CD4-positive, alpha-beta T cell (primary cell): ENCODE measurements around the gene COQ2. TPM values are rescaled to one million over a fixed set of nuclear protein-coding genes. Genes with fewer than 3 reads are reported as not detected.

Experiments
- ATAC-seq: fragments of 200-7000 bp; cut with Tn5 transposase; one replicate; pipeline ENCODE4 v1.10.0; 2022; ENCODE audit warnings: mild to moderate bottlenecking; ENCODE audit not compliant: poor library complexity
- CTCF ChIA-PET: fragments of 350-600 bp; sonication (Branson Sonifier 250); formaldehyde crosslinking; loops from one replicate; lab custom pipeline; 2021; ENCODE audit warnings: antibody characterized with exemption, inconsistent platforms; lab: Charles Lee
- POLR2A ChIA-PET: fragments of 350-600 bp; sonication (Branson Sonifier 250); formaldehyde crosslinking; loops from one replicate; lab custom pipeline; 2021; ENCODE audit warnings: antibody characterized with exemption, inconsistent platforms; lab: Charles Lee
- DNase-seq, 14 experiments: peaks; one replicate each; pipeline ENCODE4 v3.0.0-alpha.2; 2013 to 2020; ENCODE audit warnings: mixed read lengths in 2 of 14
- H3K27ac ChIP-seq, 2 donors: one replicate each; pipeline versions ENCODE4 v1.5.1 to v1.7.0; 2013; ENCODE audit warnings: low read length in 2 of 2, low read depth in 1 of 2, mild to moderate bottlenecking in 1 of 2
- H3K27me3 ChIP-seq, 2 experiments: 1 replicate in 1 of 2; 2 replicates in 1 of 2; pipeline versions ENCODE4 v1.6.1 to v1.7.0; 2013; ENCODE audit warnings: low read length in 2 of 2, control low read depth in 1 of 2, mild to moderate bottlenecking in 1 of 2, moderate library complexity in 1 of 2; ENCODE audit not compliant: insufficient read depth in 2 of 2, control insufficient read depth in 1 of 2
- H3K36me3 ChIP-seq: one replicate; pipeline ENCODE4 v1.6.1; 2013; ENCODE audit warnings: low read length, control low read depth; ENCODE audit not compliant: insufficient read depth
- H3K4me1 ChIP-seq: one replicate; pipeline ENCODE4 v1.6.1; 2013; ENCODE audit warnings: low read length, control low read depth; ENCODE audit not compliant: insufficient read depth
- H3K4me3 ChIP-seq: one replicate; pipeline ENCODE4 v1.5.1; 2013; ENCODE audit warnings: mild to moderate bottlenecking, low read length, moderate library complexity
- H3K9me3 ChIP-seq, 2 experiments: 1 replicate in 1 of 2; 2 replicates in 1 of 2; pipeline versions ENCODE4 v1.6.1 to v1.7.0; 2013; ENCODE audit warnings: low read length in 2 of 2, mild to moderate bottlenecking in 2 of 2, control low read depth in 1 of 2, moderate library complexity in 1 of 2; ENCODE audit not compliant: control insufficient read depth in 1 of 2, insufficient read depth in 1 of 2
- H3K27ac Mint-ChIP-seq: one replicate; pipeline ENCODE4 v1.8.0; 2020; ENCODE audit warnings: mixed read lengths
- H3K27me3 Mint-ChIP-seq: one replicate; pipeline ENCODE4 v1.8.0; 2021; ENCODE audit warnings: mixed read lengths
- H3K36me3 Mint-ChIP-seq: one replicate; pipeline ENCODE4 v1.8.0; 2021; ENCODE audit warnings: low read depth, mixed read lengths
- H3K4me1 Mint-ChIP-seq: one replicate; pipeline ENCODE4 v1.8.0; 2021; ENCODE audit warnings: low read depth, mixed read lengths
- H3K4me3 Mint-ChIP-seq: one replicate; pipeline ENCODE4 v1.8.0; 2020; ENCODE audit warnings: mild to moderate bottlenecking, mixed read lengths
- H3K9me3 Mint-ChIP-seq: one replicate; pipeline ENCODE4 v1.8.0; 2020; ENCODE audit warnings: mixed read lengths
- CTCF ChIP-seq: fragments of 200-600 bp; IDR thresholded peaks from one replicate; pipeline ENCODE4 v1.8.0; 2022; ENCODE audit warnings: antibody characterized with exemption, mild to moderate bottlenecking
- intact Hi-C, 2 experiments: fragments of 100-400 bp; cut with DNase I in 1 of 2; cut with micrococcal nuclease in 1 of 2; formaldehyde crosslinking; loops; one replicate each; pipeline versions ENCODE4 v1.15.1 to v1.9.0; 2023 to 2025; cut with DNase I, micrococcal nuclease
- total RNA-seq, 174 experiments: library from RNA in 2 of 174; stranded (reverse) in 2 of 174; gene quantifications; one replicate each; pipeline ENCODE4 v1.2.3 and lab custom pipeline; 2021 to 2026

The COQ2 gene
- total RNA-seq, 2 experiments from 2014 or later: 9.2 to 10.1 TPM

GRCh38 chr4:83263106-83263505 is 21.5 kb downstream of the COQ2 start:
- Histone ChIP-seq H3K4me1 (peaks cover 5% of the 10 kb centered on the region), H3K27me3 (no peaks in the 10 kb centered on the region), H3K27ac (no peak overlapping the region), H3K9me3 (no peaks in the 10 kb centered on the region), H3K36me3 (no peaks in the 10 kb centered on the region), H3K4me3 (no peak overlapping the region)
- H3K36me3 Mint-ChIP-seq: peaks cover 21% of the 10 kb centered on the region
- H3K4me3 Mint-ChIP-seq: no peak overlapping the region
- intact Hi-C loops: loop anchor here in 1 of 2 experiments (5.0 kb wide), 1 partner anchor 801 kb away; no protein-coding TSS in a partner anchor
- DNase-seq (no peak), ATAC-seq (no peak)
- TF ChIP-seq CTCF: no peak
- ChIA-PET CTCF (interaction anchor here (0.9 kb wide), 1 partner anchor 228 kb away, joined by 3 read pairs; the partner anchor contains the start of gene COPS4), POLR2A (no interaction called here)
- no peaks in the 10 kb centered on the region for H3K27me3 Mint-ChIP-seq
- H3K4me1 Mint-ChIP-seq: peaks cover 6% of the 10 kb centered on the region
- H3K27ac Mint-ChIP-seq: no peak overlapping the region
- H3K9me3 Mint-ChIP-seq: no peaks in the 10 kb centered on the region

- intact Hi-C loops: loop anchor here in 1 of 2 experiments (5.0 kb wide), 1 partner anchor 800 kb away; no protein-coding TSS in a partner anchor
- no peaks in the 10 kb centered on the region for H3K36me3 ChIP-seq
- no peak for DNase-seq
- Mint-ChIP-seq H3K27me3 (no peaks in the 10 kb centered on the region), H3K27ac (no peak overlapping the region), H3K4me1 (peaks cover 6% of the 10 kb centered on the region), H3K4me3 (no peak overlapping the region), H3K9me3 (no peaks in the 10 kb centered on the region), H3K36me3 (peaks cover 17% of the 10 kb centered on the region)
- H3K9me3 ChIP-seq: no peaks in the 10 kb centered on the region
- no peak for TF ChIP-seq CTCF
- POLR2A ChIA-PET: no interaction called here
- no peak for ATAC-seq
- no peak overlapping the region for H3K27ac ChIP-seq
- no peaks in the 10 kb centered on the region for H3K27me3 ChIP-seq
- CTCF ChIA-PET: interaction anchor here (0.9 to 1.4 kb wide), 2 partner anchors 178 to 228 kb away, joined by 3 to 7 read pairs; partner anchors contain the start of gene COPS4
- H3K4me3 ChIP-seq: no peak overlapping the region
- H3K4me1 ChIP-seq: peaks cover 5% of the 10 kb centered on the region
Measured at GRCh38 chr4:83262682-83263081, 21.9 kb downstream of the COQ2 start.

GRCh38 chr4:83261307-83261706 is 23.3 kb downstream of the COQ2 start:
- peaks cover 17% of the 10 kb centered on the region for H3K36me3 Mint-ChIP-seq
- H3K4me1 Mint-ChIP-seq: peaks cover 6% of the 10 kb centered on the region
- ATAC-seq (no peak), DNase-seq (no peak)
- CTCF ChIA-PET: interaction anchor here (0.8 to 1.9 kb wide), 13 partner anchors 10 to 202 kb away, joined by 3 to 23 read pairs (median 5); partner anchors contain the start of gene COQ2
- intact Hi-C loops: loop anchor here (2.0 to 5.0 kb wide), 4 partner anchors 151 to 799 kb away; no protein-coding TSS in a partner anchor
- no peaks in the 10 kb centered on the region for H3K9me3 ChIP-seq
- H3K36me3 ChIP-seq: no peaks in the 10 kb centered on the region
- H3K27me3 ChIP-seq: no peaks in the 10 kb centered on the region
- H3K27ac Mint-ChIP-seq: no peak overlapping the region
- no peak for TF ChIP-seq CTCF
- no peak overlapping the region for H3K27ac ChIP-seq
- H3K27me3 Mint-ChIP-seq: no peaks in the 10 kb centered on the region
- no peak overlapping the region for H3K4me3 ChIP-seq
- no peak overlapping the region for H3K4me3 Mint-ChIP-seq
- POLR2A ChIA-PET: interaction anchor here (1.3 to 2.8 kb wide), 4 partner anchors 23 to 186 kb away, joined by 6 to 16 read pairs (median 14); partner anchors contain the start of gene COQ2
- H3K4me1 ChIP-seq: peaks cover 5% of the 10 kb centered on the region
- H3K9me3 Mint-ChIP-seq: no peaks in the 10 kb centered on the region
